Upper lobe of left lung (tissue), 4 donors: Measurements from ENCODE around the gene GFI1B.

Source experiments
- EP300 ChIP-seq, 4 donors: sonication (generic); formaldehyde crosslinking; IDR thresholded peaks; one replicate each; pipeline ENCODE4 v1.5.1; 2017; ENCODE audit warnings: antibody characterized with exemption in 4 of 4, control low read depth in 2 of 4
- POLR2A ChIP-seq, 4 donors: fragments of 450-650 bp; IDR thresholded peaks; one replicate each; pipeline ENCODE4 v1.5.1; 2016 to 2017; ENCODE audit warnings: antibody characterized with exemption in 4 of 4, mild to moderate bottlenecking in 2 of 4
- TF ChIP-seq, protein P1 (sequence below), 6 experiments: fragments of 450-650 bp in 4 of 6; fragments of 200-600 bp in 2 of 6; sonication (generic) in 2 of 6; IDR thresholded peaks; one replicate each; pipeline ENCODE4 v1.5.1; 2016 to 2019; ENCODE audit warnings: antibody characterized with exemption in 6 of 6

- TF ChIP-seq, protein P1, sequence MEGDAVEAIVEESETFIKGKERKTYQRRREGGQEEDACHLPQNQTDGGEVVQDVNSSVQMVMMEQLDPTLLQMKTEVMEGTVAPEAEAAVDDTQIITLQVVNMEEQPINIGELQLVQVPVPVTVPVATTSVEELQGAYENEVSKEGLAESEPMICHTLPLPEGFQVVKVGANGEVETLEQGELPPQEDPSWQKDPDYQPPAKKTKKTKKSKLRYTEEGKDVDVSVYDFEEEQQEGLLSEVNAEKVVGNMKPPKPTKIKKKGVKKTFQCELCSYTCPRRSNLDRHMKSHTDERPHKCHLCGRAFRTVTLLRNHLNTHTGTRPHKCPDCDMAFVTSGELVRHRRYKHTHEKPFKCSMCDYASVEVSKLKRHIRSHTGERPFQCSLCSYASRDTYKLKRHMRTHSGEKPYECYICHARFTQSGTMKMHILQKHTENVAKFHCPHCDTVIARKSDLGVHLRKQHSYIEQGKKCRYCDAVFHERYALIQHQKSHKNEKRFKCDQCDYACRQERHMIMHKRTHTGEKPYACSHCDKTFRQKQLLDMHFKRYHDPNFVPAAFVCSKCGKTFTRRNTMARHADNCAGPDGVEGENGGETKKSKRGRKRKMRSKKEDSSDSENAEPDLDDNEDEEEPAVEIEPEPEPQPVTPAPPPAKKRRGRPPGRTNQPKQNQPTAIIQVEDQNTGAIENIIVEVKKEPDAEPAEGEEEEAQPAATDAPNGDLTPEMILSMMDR (IDR thresholded peaks at IDR 0.05) = no peak
- TF ChIP-seq EP300 (IDR thresholded peaks at IDR 0.05) (no peak), POLR2A (IDR thresholded peaks at IDR 0.05) (no peak)
These were observed 33.0 kb upstream of the GFI1B start for GRCh38 chr9:132945186-132946130.
